Progenitor cell of endocrine pancreas (in vitro differentiated cells): ENCODE data around the gene NXPH3. TPM values are rescaled to one million over a fixed set of nuclear protein-coding genes. Genes with fewer than 3 reads are reported as not detected.
A peak's percentile ranks its signal among the peaks of the same experiment; 100 is the strongest.

Experiments
- DNase-seq: peaks from one replicate; pipeline ENCODE4 v3.0.0; 2021; ENCODE audit warnings: low spot score; ENCODE audit not compliant: unreplicated experiment
- H3K27ac Mint-ChIP-seq: 2 replicates; pipeline ENCODE4 v1.8.0; 2021; ENCODE audit warnings: mild to moderate bottlenecking, moderate library complexity, mixed read lengths
- H3K27me3 Mint-ChIP-seq: 2 replicates; pipeline ENCODE4 v1.8.0; 2021; ENCODE audit warnings: mixed read lengths
- H3K36me3 Mint-ChIP-seq: 2 replicates; pipeline ENCODE4 v1.8.0; 2022; ENCODE audit warnings: mixed read lengths; ENCODE audit not compliant: insufficient read depth
- H3K4me1 Mint-ChIP-seq: 2 replicates; pipeline ENCODE4 v1.8.0; 2021; ENCODE audit warnings: low read depth, mixed read lengths
- H3K4me3 Mint-ChIP-seq: 2 replicates; pipeline ENCODE4 v1.8.0; 2021; ENCODE audit warnings: low read depth, mild to moderate bottlenecking, moderate library complexity, mixed read lengths
- H3K9me3 Mint-ChIP-seq: 2 replicates; pipeline ENCODE4 v1.8.0; 2021; ENCODE audit warnings: low read depth, mixed read lengths
- CTCF ChIP-seq: fragments of 200-600 bp; sonication (generic); IDR thresholded peaks from one replicate; pipeline ENCODE4 v1.5.0; 2021; ENCODE audit warnings: antibody characterized with exemption, mild to moderate bottlenecking; ENCODE audit not compliant: unreplicated experiment
- total RNA-seq: library from RNA; stranded (reverse); gene quantifications from 2 replicates; pipeline ENCODE4 v1.2.1, GENCODE V29; 2021

Gene NXPH3
- total RNA-seq, 1 donor from 2014 or later: 0.38 TPM

GRCh38 chr17:49592263-49592662, 16.6 kb downstream of the NXPH3 start:
- TF ChIP-seq CTCF: no peak
- Mint-ChIP-seq H3K27ac (no peak overlapping the region), H3K4me3 (no peak overlapping the region), H3K4me1 (peaks cover 5% of the 10 kb centered on the region), H3K36me3 (peaks cover 11% of the 10 kb centered on the region), H3K27me3 (no peaks in the 10 kb centered on the region), H3K9me3 (no peaks in the 10 kb centered on the region)
- DNase-seq: no peak

- no peak for DNase-seq
- Mint-ChIP-seq H3K27ac (peak overlapping the region; percentile 61), H3K4me1 (peaks cover 5% of the 10 kb centered on the region), H3K9me3 (no peaks in the 10 kb centered on the region), H3K36me3 (peaks cover 21% of the 10 kb centered on the region), H3K4me3 (no peak overlapping the region), H3K27me3 (no peaks in the 10 kb centered on the region)
- no peak for TF ChIP-seq CTCF
Measured at GRCh38 chr17:49595328-49595727, 19.7 kb downstream of the NXPH3 start.

- Mint-ChIP-seq H3K27ac (no peak overlapping the region), H3K36me3 (peaks cover 22% of the 10 kb centered on the region), H3K9me3 (no peaks in the 10 kb centered on the region), H3K27me3 (no peaks in the 10 kb centered on the region), H3K4me1 (peaks cover 5% of the 10 kb centered on the region), H3K4me3 (no peak overlapping the region)
- TF ChIP-seq CTCF: no peak
- no peak for DNase-seq
Measured at GRCh38 chr17:49595980-49596379, 20.3 kb downstream of the NXPH3 start.

- peaks cover 5% of the 10 kb centered on the region for H3K4me1 Mint-ChIP-seq
- TF ChIP-seq CTCF: no peak
- H3K27me3 Mint-ChIP-seq: no peaks in the 10 kb centered on the region
- DNase-seq: no peak
- peak overlapping the region; percentile 1 for H3K27ac Mint-ChIP-seq
- H3K36me3 Mint-ChIP-seq: peaks cover 20% of the 10 kb centered on the region
- H3K4me3 Mint-ChIP-seq: no peak overlapping the region
- no peaks in the 10 kb centered on the region for H3K9me3 Mint-ChIP-seq
Measured at GRCh38 chr17:49596613-49597244, 21.1 kb downstream of the NXPH3 start.

GRCh38 chr17:49597436-49597835, 21.8 kb downstream of the NXPH3 start:
- TF ChIP-seq CTCF: no peak
- no peak for DNase-seq
- H3K9me3 Mint-ChIP-seq: no peaks in the 10 kb centered on the region
- peaks cover 5% of the 10 kb centered on the region for H3K4me1 Mint-ChIP-seq
- no peak overlapping the region for H3K4me3 Mint-ChIP-seq
- no peak overlapping the region for H3K27ac Mint-ChIP-seq
- H3K27me3 Mint-ChIP-seq: no peaks in the 10 kb centered on the region
- H3K36me3 Mint-ChIP-seq: peaks cover 20% of the 10 kb centered on the region
